ENCODE data around the gene VAX1.
"Not testable (repeated sequence)": the region's sequence is repeated elsewhere in the genome, so short reads cannot be mapped to it uniquely, and the experiment has no call there.

VAX1 gene, protein sequence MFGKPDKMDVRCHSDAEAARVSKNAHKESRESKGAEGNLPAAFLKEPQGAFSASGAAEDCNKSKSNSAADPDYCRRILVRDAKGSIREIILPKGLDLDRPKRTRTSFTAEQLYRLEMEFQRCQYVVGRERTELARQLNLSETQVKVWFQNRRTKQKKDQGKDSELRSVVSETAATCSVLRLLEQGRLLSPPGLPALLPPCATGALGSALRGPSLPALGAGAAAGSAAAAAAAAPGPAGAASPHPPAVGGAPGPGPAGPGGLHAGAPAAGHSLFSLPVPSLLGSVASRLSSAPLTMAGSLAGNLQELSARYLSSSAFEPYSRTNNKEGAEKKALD

DNA sequence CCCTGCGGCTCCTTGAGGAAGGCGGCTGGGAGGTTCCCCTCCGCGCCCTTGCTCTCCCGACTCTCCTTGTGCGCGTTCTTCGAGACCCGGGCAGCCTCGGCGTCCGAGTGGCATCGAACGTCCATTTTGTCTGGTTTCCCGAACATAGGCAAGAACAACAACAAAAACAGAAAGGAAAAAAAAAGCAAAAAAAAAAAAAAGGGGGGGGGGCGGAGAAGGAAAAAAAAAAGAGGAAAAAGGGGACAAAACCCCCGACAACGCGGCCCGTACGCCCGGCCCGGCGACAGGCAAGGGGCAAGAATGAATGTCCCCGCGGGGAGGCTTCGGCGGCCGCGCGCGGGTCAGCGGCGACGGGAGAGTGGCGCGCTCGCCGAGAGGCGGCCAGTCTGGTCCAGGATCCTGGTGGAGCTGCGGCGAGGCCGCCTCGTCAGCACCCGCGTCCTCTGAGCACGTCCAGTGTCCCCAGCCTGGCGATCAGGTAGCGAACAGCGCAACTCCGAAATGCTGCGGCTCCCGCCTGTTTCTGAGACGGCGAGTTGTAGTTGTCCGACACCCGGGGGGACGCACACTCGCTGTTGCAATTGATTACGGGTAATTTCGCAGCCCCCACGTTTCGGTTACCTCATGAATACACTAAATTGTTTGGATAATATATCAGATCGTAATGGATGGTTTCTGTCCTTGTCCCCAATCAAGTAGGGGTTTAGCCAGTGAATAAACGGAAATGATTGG is at the start of gene VAX1:
VAX1 (minus strand) TSS at position 360 of the 732 bp plus-strand sequence; CDS start at position 146, 214 bp downstream.
- DNase-seq: no peak

DNA sequence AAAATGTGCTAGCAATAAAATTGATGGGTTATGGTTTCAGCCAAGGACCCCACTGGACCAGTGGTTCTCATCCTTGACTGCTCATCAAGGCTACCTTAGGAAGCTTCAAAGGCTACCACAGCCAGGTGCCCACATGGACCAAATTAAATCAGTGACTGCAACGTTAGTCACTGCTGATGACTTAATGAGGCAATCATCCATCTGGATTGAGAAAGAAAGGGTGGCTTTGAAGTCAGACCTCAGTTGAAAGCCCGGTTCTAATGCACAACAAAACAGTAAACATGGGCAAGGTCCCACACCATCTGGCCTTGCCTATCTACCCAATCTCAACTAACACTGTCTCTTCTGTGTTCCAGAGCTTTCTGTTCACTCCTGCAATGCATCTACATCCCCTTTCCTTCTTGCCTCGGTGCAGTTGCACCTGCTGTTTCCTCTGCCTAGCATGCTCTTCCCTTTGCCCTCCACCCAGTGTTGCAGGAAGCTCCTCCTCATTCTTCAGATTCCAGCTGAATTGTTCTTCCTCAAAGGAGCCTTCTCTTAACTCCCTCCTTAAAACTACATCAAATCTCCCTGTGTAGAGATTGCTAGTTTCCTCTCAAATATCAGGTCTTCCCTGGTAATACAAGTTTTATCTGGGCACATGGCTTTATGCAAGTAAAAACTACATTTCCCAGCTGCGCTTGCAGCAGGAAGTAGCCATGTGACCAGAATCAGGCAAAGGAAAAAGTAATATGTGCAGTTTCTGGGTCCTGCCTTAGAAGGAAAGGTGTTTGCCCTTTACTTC is 49.0 kb upstream of the VAX1 start:
- DNase-seq: no peak

DNA sequence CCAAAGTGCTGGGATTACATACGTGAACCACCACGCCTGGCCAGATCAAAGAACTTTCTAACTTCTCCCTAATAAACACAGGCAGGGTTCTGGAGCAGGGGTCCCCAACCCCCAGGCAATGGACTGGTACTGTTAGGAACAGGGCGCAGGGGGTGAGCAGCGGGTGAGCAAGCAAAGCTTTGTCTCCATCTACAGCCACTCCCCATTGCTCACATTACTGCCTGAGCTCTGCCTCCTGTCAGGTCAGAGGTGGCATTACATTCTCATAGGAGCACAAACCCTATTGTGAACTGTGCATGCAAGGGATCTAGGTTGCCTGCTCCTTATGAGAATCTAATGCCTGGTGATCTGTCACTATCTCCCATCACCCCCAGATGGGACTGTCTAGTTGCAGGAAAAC is 47.7 kb upstream of the VAX1 start:
- not testable (repeated sequence) for DNase-seq

DNA sequence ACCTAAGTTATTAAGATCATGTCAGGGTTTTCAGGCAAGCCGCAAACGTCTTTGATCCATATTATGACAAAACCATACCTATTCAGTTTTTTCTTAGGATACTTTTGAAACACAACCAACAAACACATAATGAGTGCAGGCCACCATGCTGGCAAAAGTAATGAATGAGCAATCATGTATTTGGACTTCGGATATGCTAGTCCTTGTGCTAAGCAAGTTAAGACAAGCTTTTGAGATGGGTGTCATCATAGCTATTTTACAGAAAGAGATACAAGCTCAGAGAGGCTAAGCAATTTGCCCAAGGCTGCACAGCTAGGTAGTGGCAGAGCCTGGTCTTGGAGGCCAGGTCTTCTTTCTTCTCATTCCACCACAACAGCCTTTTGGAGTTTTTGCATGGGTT is 46.8 kb upstream of the VAX1 start:
- DNase-seq: no peak

DNA sequence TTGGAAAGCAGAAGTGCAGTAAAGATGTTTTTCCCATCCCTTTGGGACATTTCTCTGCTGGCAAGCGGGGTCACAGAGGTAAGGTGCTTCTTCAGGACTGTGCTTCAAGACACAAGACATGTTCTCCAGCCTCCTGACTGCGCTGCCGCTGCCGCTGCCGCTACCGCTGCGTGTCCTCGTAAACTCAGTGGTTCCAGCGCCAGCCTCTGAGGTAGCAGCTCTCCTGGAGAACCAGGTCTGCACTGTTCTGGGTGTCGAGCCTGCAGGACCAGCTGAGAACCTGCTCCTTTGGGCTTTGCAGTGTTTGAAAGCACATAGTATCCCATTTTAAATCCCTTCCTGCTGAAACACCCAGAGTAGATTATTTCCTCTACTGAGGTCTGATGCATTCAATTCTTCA is 46.2 kb upstream of the VAX1 start:
- DNase-seq: no peak

DNA sequence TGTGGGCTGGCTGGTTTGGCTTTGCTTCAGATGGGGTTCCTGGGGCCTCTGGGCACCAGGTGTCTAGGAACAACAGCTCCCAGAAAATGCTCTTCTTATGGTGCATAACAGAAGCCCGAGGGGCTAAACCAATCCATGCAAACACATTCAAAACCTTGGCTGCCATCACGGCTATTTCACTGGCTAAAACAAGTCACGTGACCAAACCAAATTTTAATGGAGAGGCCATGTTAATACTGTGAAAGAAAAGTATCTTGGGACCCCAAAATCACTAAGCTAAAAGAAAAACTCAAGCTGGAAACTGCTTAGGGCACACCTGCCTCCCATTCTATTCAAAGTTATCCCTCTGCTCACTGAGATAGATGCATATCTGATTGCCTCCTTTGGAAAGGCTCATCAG is 40.1 kb upstream of the VAX1 start:
- DNase-seq: no peak

DNA sequence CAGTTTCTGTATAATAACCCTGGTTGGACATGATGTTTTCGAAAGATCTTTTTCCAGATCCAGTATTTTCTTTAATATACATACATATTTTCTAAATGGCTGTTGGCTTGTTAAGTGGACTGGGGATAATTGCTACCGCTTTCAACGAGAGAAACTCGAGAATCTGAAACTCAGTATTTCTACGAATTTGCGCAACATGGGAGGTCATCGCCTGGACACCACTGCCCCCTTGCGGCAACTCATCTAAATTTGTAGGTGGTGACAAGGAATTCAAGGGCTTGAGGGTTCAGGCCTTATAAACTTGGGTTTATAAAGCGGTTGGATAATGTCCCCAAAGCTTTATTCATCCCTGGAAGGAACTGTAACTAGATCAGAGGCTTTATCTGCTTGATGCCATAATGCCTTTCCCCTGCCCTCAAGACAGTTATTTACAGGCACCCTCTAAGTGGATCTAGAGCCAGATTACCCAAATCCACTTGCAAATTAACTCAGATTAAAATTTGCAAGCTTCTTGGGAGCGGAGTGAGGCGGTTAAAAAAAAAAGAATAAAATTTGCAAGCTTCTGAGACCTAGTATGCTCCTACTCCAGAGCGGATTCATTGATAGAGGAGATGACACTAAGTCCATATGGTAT is 37.9 kb upstream of the VAX1 start:
- no peak for DNase-seq

DNA sequence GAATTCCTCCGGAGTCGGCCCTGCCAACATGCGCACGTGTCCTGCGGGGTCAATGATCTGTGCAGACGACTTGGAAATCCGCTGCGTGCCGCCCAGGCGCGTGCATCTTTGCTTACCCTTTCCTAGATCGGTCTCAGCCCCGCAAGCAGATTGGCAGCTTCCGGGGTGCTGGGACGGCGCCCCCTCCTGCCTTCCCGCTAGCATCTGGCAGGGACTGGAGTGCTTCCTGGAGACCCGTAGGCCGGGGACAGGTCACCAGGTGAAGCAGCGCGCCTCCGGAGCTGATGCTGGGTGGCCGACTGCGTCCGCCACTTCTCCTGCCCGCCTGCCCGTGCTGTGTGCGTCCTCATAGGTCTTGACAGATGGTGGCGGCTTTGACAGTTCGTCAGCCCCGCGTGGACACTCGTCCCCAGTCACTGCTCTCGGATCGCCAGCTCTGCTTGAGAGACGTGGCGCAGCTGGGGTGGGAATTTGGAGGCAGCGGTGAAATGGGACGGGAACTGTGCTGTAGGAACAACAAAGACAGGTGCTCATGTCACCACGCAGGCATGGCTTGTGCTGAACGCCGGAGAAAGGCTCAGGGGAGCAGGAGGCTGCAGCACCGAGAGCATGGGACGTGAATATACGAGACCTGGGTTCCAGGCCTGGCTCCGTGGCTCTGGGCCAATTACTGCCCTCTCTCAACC is 37.3 kb upstream of the VAX1 start:
- no peak for DNase-seq

DNA sequence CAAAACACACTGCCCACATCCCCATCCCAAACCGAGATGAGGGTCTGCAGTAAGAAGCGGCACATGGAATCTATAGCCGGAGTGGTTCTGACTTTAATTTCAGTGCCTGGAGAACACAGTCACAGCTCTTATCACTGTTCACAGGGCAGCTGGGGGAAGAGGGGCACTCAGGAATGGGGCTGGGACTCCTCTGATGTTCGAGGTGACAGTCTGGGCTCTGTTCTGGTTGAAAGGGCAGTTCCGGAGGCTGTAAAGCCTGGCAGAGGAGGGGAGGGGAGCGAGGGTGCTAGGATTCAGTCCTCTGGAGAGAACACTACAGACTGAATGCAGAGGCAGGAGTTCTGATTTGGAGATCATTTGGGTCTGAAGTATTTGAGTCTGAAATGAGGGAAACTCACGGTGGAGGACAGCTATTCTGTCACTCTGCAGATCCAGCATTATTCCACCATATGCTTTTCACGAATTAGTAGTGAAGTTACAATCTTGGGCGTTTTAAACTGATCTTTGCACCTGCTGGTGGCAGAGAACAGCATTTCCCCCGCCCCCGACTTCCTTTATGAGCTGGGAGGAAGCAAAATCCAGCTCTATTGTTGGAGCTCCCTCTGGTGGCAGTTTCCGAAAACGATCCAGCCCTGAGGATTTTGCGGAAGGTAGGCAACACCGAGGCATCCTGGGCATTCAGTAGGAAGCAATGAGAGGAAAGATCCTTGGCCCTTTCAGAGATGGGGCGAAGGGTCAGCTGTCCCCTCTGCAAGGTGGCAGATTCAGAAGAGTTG is 36.6 kb upstream of the VAX1 start:
- peak; percentile 10 for DNase-seq

DNA sequence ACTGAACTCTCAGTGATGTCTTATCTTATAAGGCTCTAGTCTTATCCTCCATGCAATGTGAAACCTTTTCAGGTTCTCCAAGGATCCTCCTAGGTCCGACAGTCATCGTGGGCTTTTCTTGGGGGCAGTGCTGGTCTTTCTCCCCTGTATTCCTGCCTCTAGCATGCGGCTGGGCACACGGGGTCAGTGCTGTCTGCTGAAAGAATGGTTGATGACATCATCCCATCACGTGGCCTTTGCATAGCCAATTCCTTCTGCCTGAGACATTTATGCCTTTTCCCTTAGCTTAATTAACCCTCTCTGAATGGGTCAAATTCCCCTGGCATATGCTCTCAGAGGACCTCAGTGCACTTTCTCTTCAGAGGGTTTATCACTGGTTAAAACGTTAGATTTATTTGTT is 32.2 kb upstream of the VAX1 start:
- DNase-seq: no peak

DNA sequence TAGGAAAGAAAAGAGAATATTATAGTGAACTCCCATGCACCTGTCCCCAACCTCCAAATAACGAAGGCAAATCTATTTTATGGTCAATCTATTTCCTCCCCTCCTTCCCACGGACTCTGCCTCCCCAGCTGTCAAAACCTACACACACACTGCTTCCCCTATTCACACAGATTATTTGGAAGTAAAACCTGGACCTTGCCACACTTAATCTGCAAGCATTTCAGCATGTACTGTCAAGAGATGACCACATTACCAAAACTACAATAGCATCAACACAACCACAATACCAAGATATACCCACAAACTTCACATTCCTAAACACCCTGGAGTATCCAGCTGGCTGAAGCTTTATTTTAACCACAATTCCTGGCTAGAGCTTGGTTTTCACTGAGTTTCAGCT is 31.4 kb upstream of the VAX1 start:
- DNase-seq: no peak

DNA sequence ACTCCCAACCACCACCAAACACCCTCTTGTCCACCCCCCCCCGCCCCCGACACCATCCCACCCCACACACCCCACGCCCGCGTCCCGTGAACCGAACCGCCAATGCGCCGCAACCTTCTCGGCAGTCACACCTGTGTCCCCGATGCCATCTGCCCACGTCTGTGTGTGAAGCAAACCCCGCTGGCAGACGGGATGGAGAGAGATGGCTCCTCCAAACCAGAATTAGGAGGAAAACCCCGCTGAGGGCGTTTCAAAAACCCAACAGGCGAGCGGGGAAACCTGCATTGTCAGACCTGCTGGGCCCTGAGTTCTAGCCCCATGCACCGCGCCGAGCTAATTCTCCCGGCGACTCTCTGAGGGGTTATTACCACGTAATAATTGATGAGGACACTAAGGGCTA is 30.7 kb upstream of the VAX1 start:
- DNase-seq: no peak

DNA sequence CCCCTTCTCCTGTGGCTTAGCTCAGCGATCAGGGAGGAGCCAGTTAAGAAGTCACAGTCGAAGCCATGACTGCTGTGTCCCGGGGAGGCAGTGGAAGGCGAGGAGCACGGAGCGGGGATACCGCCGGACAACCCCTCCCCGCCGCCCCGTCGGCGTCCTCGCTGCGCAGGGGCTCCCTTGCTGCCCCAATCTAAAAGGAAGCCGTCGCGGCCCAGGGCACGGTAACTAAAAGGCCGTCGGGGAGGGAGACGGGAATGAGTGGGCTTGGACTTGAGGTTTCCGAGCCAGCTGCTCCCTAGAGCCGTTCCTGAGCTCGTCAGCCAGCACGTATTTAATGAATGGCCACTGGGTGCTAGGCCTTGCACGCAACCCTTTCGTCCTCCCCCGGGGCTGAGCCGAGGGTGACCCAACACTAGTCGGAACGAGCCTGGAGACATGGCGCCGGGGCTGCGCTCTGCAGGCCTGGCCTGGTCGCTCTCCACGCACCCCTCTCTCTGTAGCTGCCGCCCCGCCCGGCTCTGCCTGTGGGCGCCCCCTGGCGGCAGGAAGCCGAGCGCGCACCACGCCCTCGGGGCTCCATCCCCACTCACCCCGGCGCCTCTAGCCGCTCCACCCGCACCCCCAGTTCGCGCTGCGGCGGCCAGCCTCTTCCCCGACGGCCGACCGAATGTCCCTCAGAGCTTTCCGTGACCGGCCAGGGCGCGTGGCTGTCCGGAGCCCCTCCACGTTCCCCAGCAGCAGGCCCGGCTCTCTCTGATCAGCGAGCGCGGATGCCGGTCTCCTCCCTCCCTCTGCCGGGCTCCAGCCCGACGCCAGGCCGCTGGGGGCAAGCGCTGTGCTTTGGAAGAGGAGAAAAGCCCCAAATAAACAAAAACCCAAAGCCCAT is 30.0 kb upstream of the VAX1 start:
- no peak for DNase-seq

DNA sequence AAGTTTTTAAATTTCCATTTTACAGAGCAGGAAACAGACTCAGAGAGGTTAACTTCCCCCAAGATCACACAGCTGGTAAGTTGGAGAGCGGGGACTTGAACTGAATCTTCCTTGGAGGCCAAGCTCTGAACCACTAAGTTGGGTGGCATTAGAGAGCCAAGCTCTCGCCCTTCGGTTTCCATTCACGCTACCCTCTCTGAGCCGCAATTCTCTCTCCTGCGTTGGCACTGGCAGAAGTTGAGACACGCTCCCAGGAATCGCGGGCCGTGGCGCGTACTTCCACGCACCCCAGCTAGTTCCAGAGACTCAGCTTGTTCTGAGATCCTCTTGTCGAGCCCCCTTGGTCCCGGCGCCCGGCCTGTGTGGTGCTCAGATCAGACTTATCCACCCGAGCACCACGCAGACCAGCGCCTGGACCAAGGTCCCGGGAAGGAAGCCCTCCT is 29.3 kb upstream of the VAX1 start:
- DNase-seq: no peak

DNA sequence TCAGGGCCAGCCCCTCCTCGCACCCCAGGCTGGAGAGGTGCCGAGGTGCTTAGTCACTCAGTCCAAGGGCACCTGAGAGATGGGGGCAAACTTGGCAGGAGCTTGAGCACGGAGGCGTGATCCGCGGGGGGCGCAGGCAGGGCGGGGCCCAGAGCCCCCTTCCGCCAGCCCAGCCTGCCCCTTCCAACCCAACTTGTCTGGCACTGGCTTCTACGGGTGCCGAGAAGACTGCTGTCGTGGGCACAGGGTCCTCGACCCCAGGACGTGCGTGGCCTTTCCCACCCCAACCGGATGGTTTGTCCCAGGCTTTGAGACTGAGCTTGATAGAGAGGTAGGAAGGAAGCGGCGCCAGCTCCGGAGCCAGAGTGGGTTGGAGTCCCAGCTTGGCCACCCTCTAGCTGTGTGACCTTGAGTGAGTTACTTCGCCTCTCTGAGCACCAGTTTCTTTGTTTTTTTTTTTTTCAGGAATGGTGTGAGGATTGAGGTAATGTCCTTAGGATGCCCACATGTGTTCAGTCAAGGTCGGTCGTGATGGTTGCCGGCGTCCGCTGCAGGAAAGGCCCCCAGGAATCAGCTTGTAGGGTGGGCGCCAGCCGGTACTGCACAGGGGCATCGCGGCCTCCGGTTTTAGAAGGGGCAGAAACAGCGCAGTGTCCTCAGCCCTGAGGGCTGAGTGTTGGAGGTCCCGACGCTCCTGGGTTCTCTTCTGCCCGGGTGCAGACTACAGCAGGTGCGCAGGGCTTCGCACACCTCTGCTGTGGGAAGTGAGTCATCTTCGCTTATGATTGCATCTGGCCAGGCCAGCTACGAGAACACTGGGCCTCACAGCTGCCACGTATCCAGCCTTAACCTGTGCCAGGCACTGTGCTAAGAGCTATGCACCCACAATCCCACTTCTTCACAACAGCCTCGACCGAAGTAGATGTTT is 28.6 kb upstream of the VAX1 start:
- no peak for DNase-seq

DNA sequence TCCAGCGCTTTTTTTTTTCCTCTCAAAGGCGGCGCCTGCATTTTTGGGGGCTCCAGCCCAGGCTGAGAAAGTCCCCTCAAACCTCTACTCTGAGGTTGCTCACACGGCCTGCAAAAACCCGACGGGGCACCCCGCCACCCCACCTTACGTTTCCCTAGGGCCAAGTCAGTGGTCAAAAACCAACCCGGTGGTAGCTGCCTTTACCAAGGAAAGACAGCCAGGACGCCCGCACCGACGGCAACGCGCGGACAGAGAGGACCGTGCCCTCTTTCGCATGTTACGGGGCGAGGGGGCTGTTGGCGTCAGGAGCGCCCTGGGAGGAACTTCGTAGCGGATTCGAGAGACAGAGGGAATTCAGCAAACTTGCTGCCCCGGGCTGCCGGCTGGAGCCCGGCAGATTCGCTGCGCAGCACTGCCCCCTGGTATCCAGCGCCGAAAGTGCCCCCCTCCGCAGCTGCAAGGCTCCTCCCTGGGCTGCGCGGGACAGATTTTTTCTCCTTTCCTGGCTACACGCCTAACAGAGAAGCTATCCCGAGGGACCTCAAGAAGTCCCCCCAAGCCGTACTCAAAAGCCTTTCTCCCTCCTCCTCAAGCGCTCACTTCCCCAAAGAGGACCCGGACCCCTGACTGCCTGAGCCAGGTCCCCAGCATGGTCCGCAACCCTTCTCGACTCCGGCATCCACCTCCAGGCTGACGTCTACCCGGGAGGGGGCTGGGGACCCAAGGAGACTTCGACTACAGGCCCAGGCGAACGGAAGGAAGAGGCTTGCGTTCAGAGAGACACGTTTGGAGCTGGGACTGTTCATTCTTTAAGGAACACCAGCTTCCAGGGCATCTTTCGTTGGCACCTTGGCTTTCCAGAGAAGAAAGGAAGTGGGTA is 27.7 kb upstream of the VAX1 start:
- no peak for DNase-seq

DNA sequence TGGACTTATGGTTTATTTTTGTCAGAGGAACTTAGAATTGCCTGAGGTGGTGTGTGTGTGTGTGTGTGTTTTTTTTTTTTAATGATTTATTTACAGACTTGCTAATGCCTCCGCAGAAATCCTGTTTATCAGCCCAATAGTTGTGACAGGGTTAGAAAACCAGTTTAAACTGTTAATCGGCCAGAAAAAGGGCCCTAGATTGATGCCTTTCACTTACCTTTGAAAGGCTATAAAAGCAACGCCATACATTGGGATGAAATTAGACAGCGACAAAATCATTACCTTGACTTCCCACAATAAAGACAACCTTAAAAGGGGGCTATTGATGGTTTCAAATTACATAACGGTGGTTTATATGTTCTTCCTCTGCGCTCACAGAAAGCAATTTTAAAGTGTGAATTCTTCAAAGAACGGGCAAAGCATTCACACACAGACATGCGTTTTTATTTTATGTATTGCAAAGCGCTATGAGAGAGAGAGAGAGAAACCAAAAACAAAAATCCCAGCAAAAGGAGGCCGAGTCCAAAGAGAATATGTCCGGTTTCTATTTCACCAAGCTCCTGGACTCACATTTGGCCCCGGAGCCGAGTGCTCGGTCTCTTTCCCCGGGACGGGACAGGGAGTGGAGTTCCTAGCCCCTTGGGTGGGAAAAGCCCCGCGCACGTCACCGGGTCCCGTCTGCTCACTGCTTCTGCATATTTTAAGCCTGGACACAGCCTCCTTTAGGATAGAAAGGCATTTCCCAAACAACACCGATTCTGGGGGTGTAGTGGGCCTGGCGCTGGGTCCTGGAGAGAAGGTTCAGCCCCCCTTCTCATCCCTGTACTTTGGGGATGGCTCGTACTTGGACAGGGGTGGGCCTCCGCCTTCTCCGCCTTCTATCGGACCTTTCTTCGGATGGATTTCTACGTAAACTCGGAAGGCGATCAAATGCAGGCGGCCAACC is 26.8 kb upstream of the VAX1 start:
- DNase-seq: no peak

Measured in NCI-H446 treated with DMSO at 0.1 percent for 48 hours (cell line).